Measurements from ENCODE around the gene FKBP2.

The FKBP2 gene

GRCh38 chr11:64258946-64259532 lies 18.1 kb downstream of the FKBP2 start:
- Histone ChIP-seq H3K4me2 (ENCODE audit: low read length) (no peak overlapping the region), H3K9me3 (ENCODE audit: low read length) (no peaks in the 10 kb centered on the region), H2AFZ (ENCODE audit: low read length) (no peak overlapping the region), H3K9ac (ENCODE audit: low read length) (no peak overlapping the region), H3K4me3 (ENCODE audit: low read depth, low read length, poor library complexity, severe bottlenecking) (no peak overlapping the region), H3K27ac (ENCODE audit: low read depth, low read length, poor library complexity, severe bottlenecking) (no peak overlapping the region), H3K9me2 (ENCODE audit: low read depth, low read length) (no peaks in the 10 kb centered on the region), H3K36me3 (ENCODE audit: insufficient read depth, low read length) (peaks cover 44% of the 10 kb centered on the region), H3K4me1 (ENCODE audit: insufficient read depth, low read length, severe bottlenecking) (no peaks in the 10 kb centered on the region), H3K79me2 (ENCODE audit: insufficient read depth, low read length) (no peaks in the 10 kb centered on the region), H4K20me1 (ENCODE audit: insufficient read depth, low read length) (no peaks in the 10 kb centered on the region), H3F3A (ENCODE audit: insufficient read depth, low read length) (no peaks in the 10 kb centered on the region), H3K27me3 (ENCODE audit: insufficient read depth, low read length) (no peaks in the 10 kb centered on the region)
- TF ChIP-seq CTCF (IDR thresholded peaks at IDR 0.05; ENCODE audit: low read length) (no peak), EZH2 (IDR thresholded peaks at IDR 0.05; ENCODE audit: borderline replicate concordance, low read length) (no peak)

- TF ChIP-seq EZH2 (IDR thresholded peaks at IDR 0.05; ENCODE audit: borderline replicate concordance, low read length) = no peak
- no peak overlapping the region for H3K9ac ChIP-seq (ENCODE audit: low read length)
- H3K4me3 ChIP-seq (ENCODE audit: low read depth, low read length, poor library complexity, severe bottlenecking) = no peak overlapping the region
- no peaks in the 10 kb centered on the region for H3F3A ChIP-seq (ENCODE audit: insufficient read depth, low read length)
- H3K9me3 ChIP-seq (ENCODE audit: low read length) = no peaks in the 10 kb centered on the region
- H3K9me2 ChIP-seq (ENCODE audit: low read depth, low read length) = no peaks in the 10 kb centered on the region
- H3K4me2 ChIP-seq (ENCODE audit: low read length) = no peak overlapping the region
- H3K27ac ChIP-seq (ENCODE audit: low read depth, low read length, poor library complexity, severe bottlenecking) = no peak overlapping the region
- no peaks in the 10 kb centered on the region for H3K79me2 ChIP-seq (ENCODE audit: insufficient read depth, low read length)
- no peaks in the 10 kb centered on the region for H3K4me1 ChIP-seq (ENCODE audit: insufficient read depth, low read length, severe bottlenecking)
- H3K27me3 ChIP-seq (ENCODE audit: insufficient read depth, low read length) = no peaks in the 10 kb centered on the region
- H2AFZ ChIP-seq (ENCODE audit: low read length) = no peak overlapping the region
- H3K36me3 ChIP-seq (ENCODE audit: insufficient read depth, low read length) = peaks cover 41% of the 10 kb centered on the region
- no peaks in the 10 kb centered on the region for H4K20me1 ChIP-seq (ENCODE audit: insufficient read depth, low read length)
Observed at GRCh38 chr11:64259533-64260067, 18.7 kb downstream of the FKBP2 start.

DNA sequence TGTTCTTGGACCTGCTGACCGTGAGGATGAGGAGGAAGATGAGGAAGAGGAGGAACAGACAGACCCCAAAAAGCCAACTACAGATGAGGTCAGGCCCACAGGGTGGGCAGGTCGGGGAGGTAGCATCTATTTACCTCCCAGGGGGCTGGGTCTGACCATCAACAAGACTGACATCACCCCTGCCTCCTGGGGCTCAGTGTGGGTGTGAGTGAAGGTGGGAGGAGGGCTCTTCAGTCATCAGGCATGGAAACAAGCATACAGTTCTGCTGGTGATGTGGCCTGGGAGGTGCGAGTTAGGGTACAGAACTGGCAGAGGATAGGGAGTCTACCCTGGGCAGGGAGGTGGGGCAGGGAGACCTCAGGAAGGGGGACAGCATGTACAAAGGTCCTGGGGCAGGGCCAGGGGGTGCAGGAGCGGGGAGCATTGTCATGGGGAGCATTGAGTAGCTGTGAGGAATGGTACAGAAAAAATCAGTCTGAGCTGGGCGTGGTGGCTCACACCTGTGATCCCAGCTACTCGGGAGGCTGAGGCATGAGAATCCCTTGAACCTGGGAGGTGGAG lies 19.3 kb downstream of the FKBP2 start:
- no peaks in the 10 kb centered on the region for H3K4me1 ChIP-seq (ENCODE audit: insufficient read depth, low read length, severe bottlenecking)
- H3K9me3 ChIP-seq (ENCODE audit: low read length) = no peaks in the 10 kb centered on the region
- no peaks in the 10 kb centered on the region for H3K9me2 ChIP-seq (ENCODE audit: low read depth, low read length)
- no peak overlapping the region for H2AFZ ChIP-seq (ENCODE audit: low read length)
- H3F3A ChIP-seq (ENCODE audit: insufficient read depth, low read length) = no peaks in the 10 kb centered on the region
- TF ChIP-seq EZH2 (IDR thresholded peaks at IDR 0.05; ENCODE audit: borderline replicate concordance, low read length) = no peak
- TF ChIP-seq CTCF (IDR thresholded peaks at IDR 0.05; ENCODE audit: low read length) = no peak
- H3K79me2 ChIP-seq (ENCODE audit: insufficient read depth, low read length) = no peaks in the 10 kb centered on the region
- no peak overlapping the region for H3K4me3 ChIP-seq (ENCODE audit: low read depth, low read length, poor library complexity, severe bottlenecking)
- no peak overlapping the region for H3K9ac ChIP-seq (ENCODE audit: low read length)
- H3K27me3 ChIP-seq (ENCODE audit: insufficient read depth, low read length) = no peaks in the 10 kb centered on the region
- H3K27ac ChIP-seq (ENCODE audit: low read depth, low read length, poor library complexity, severe bottlenecking) = no peak overlapping the region
- H3K4me2 ChIP-seq (ENCODE audit: low read length) = no peak overlapping the region
- H4K20me1 ChIP-seq (ENCODE audit: insufficient read depth, low read length) = no peaks in the 10 kb centered on the region
- peaks cover 37% of the 10 kb centered on the region for H3K36me3 ChIP-seq (ENCODE audit: insufficient read depth, low read length)

All from OCI-LY1 (cell line).